K562 (cell line): ENCODE results near the gene ETV3. TPM values are rescaled to one million over a fixed set of nuclear protein-coding genes. Genes with fewer than 3 reads are reported as not detected.

Experiments used
- ATAC-seq: fragments of 200-7000 bp; cut with Tn5 transposase; 3 replicates; pipeline ENCODE4 v1.9.1; 2020; ENCODE audit warnings: moderate library complexity
- BruUV-seq: library from RNA; stranded (reverse); fragments of 400-500 nt; replicated peaks from 2 replicates; lab custom pipeline; 2021; lab: Mats Ljungman, UMichigan
- CTCF ChIA-PET: fragments of 300-600 bp; formaldehyde crosslinking; extraction: SDS; loops from one replicate; lab custom pipeline; 2021; ENCODE audit warnings: low intra/inter-chr PET ratio; lab: Yijun Ruan, JAX
- POLR2A ChIA-PET: fragments of 300-600, 350-650 bp; sonication (Branson Sonifier 250); formaldehyde crosslinking; extraction: SDS; loops from one replicate; lab custom pipeline; 2021; ENCODE audit warnings: antibody characterized with exemption, inconsistent platforms; lab: Yijun Ruan, JAX
- DNase-seq, 4 experiments: peaks; one replicate each; pipeline versions ENCODE4 v3.0.0 to v3.0.0-alpha.2; 2011 to 2018; ENCODE audit warnings: low spot score in 3 of 4, mixed read lengths in 3 of 4; ENCODE audit errors: extremely low read depth in 1 of 4
- FAIRE-seq: peaks from 2 replicates; lab custom pipeline; 2011; peaks lifted over from hg19 to GRCh38; lab: Jason Lieb, UNC
- H2AFZ ChIP-seq: 2 replicates; pipeline ENCODE4 v1.6.0; 2011; ENCODE audit warnings: low read depth, low read length, control low read depth, inconsistent platforms
- H3K27ac ChIP-seq: fragments of 200-600 bp; 3 replicates; pipeline ENCODE4 v1.8.0; 2011; ENCODE audit warnings: low read depth, mild to moderate bottlenecking, control low read depth, inconsistent platforms, low read length, moderate library complexity, mixed read lengths; ENCODE audit errors: extremely low read depth
- H3K27me3 ChIP-seq, 2 experiments: fragments of 300-600 bp in 1 of 2; 2 replicates in 1 of 2; 3 replicates in 1 of 2; pipeline versions ENCODE4 v1.6.0 to v1.8.0; 2011; ENCODE audit warnings: inconsistent platforms in 2 of 2, low read length in 2 of 2, mild to moderate bottlenecking in 1 of 2, mixed read lengths in 1 of 2, moderate library complexity in 1 of 2; ENCODE audit not compliant: control insufficient read depth in 2 of 2, insufficient read depth in 2 of 2
- H3K36me3 ChIP-seq: fragments of 300-600 bp; 3 replicates; pipeline ENCODE4 v1.8.0; 2011; ENCODE audit warnings: mild to moderate bottlenecking, low read length, inconsistent platforms; ENCODE audit not compliant: control insufficient read depth, insufficient read depth
- H3K4me1 ChIP-seq, 2 experiments: fragments of 200-600 bp in 1 of 2; replicated peaks in 1 of 2; 2 replicates in 1 of 2; 3 replicates in 1 of 2; pipeline versions ENCODE4 v1.5.1 to v1.8.0; 2011; ENCODE audit warnings: inconsistent platforms in 2 of 2, low read length in 2 of 2, mild to moderate bottlenecking in 1 of 2, mixed read lengths in 1 of 2, moderate library complexity in 1 of 2; ENCODE audit not compliant: control insufficient read depth in 2 of 2, insufficient read depth in 2 of 2
- H3K4me2 ChIP-seq: 2 replicates; pipeline ENCODE4 v1.6.1; 2011; ENCODE audit warnings: low read length, control low read depth, inconsistent platforms, mixed read lengths; ENCODE audit not compliant: insufficient read depth
- H3K4me3 ChIP-seq: fragments of 200-600 bp; sonication (generic), shearing (Covaris generic); 2 replicates; pipeline ENCODE4 v1.5.1; 2016; ENCODE audit warnings: control low read depth, inconsistent platforms
- H3K79me2 ChIP-seq: fragments of 200-600 bp; 3 replicates; pipeline ENCODE4 v1.8.0; 2011; ENCODE audit warnings: low read length, inconsistent platforms; ENCODE audit not compliant: control insufficient read depth, insufficient read depth
- H3K9ac ChIP-seq, 2 experiments: 2 replicates each; pipeline versions ENCODE4 v1.6.0 to v1.6.1; 2011; ENCODE audit warnings: low read depth in 2 of 2, low read length in 2 of 2, control low read depth in 1 of 2, inconsistent platforms in 1 of 2, mild to moderate bottlenecking in 1 of 2, mixed read lengths in 1 of 2; ENCODE audit not compliant: insufficient read depth in 1 of 2
- H3K9me1 ChIP-seq: one replicate; pipeline ENCODE4 v1.6.0; 2011; ENCODE audit warnings: inconsistent platforms, mild to moderate bottlenecking, low read length, moderate library complexity; ENCODE audit not compliant: control insufficient read depth, insufficient read depth
- H3K9me3 ChIP-seq: replicated peaks from 2 replicates; pipeline ENCODE4 v1.5.1; 2011; ENCODE audit warnings: low read depth, low read length, inconsistent platforms; ENCODE audit not compliant: control insufficient read depth, insufficient read depth
- H4K20me1 ChIP-seq: replicated peaks from 2 replicates; pipeline ENCODE4 v1.6.1; 2011; ENCODE audit warnings: low read length, inconsistent platforms, mixed read lengths; ENCODE audit not compliant: control insufficient read depth, insufficient read depth
- CBX1 ChIP-seq: sonication (generic); IDR thresholded peaks from 2 replicates; pipeline ENCODE4 v1.6.1; 2016; ENCODE audit warnings: antibody characterized with exemption, low read depth, mild to moderate bottlenecking
- CBX2 ChIP-seq: fragments of 200-600 bp; sonication (generic); IDR thresholded peaks from one replicate; pipeline ENCODE4 v1.6.1; 2012; ENCODE audit warnings: mild to moderate bottlenecking, low read length, inconsistent platforms; ENCODE audit not compliant: insufficient read depth, poor library complexity, severe bottlenecking
- COPS2 ChIP-seq: fragments of 450-650 bp; conservative IDR thresholded peaks from 2 replicates; pipeline ENCODE4 v1.6.1; 2016; ENCODE audit warnings: mild to moderate bottlenecking, moderate library complexity
- EHMT2 ChIP-seq: fragments of 450-650 bp; IDR thresholded peaks from 2 replicates; pipeline ENCODE4 v1.6.1; 2018; ENCODE audit warnings: antibody characterized with exemption
- MAFK ChIP-seq: IDR thresholded peaks from 2 replicates; pipeline ENCODE4 v1.6.1; 2011; ENCODE audit warnings: low read length, improper control_type of control experiment
- MBD1 ChIP-seq: fragments of 250-450 bp; sonication (Bioruptor Pico); IDR thresholded peaks from 2 replicates; pipeline ENCODE4 v1.8.0; 2022; ENCODE audit warnings: inconsistent platforms
- NFIX ChIP-seq: fragments of 250-450 bp; sonication (Bioruptor Pico); IDR thresholded peaks from 2 replicates; pipeline ENCODE4 v1.4.0; 2020; ENCODE audit warnings: low read depth, mild to moderate bottlenecking, moderate library complexity
- PKNOX1 ChIP-seq: fragments of 450-650 bp; IDR thresholded peaks from 2 replicates; pipeline ENCODE4 v1.6.1; 2016
- PTRF ChIP-seq: fragments of 450-650 bp; IDR thresholded peaks from 2 replicates; pipeline ENCODE4 v1.6.1; 2016; ENCODE audit warnings: mild to moderate bottlenecking, missing genetic modification characterization, missing compliant biosample characterization
- TCF7 ChIP-seq: sonication (generic); IDR thresholded peaks from 2 replicates; pipeline ENCODE4 v1.6.1; 2016; ENCODE audit warnings: antibody characterized with exemption, borderline replicate concordance
- TFAM ChIP-seq: fragments of 250-450 bp; sonication (Bioruptor Pico); conservative IDR thresholded peaks from 2 replicates; pipeline ENCODE4 v1.5.0; 2021; ENCODE audit warnings: mild to moderate bottlenecking, moderate library complexity
- ZBTB12 ChIP-seq: fragments of 250-450 bp; sonication (Bioruptor Pico); IDR thresholded peaks from 2 replicates; pipeline ENCODE4 v1.4.0; 2020
- ZBTB43 ChIP-seq: sonication (generic); formaldehyde crosslinking; IDR thresholded peaks from 2 replicates; pipeline ENCODE4 v1.8.0; 2023; ENCODE audit warnings: mild to moderate bottlenecking, missing genetic modification reagents
- ZNF695 ChIP-seq: fragments of 450-650 bp; formaldehyde crosslinking; IDR thresholded peaks from 2 replicates; pipeline ENCODE4 v1.4.0; 2020; ENCODE audit warnings: mild to moderate bottlenecking, moderate library complexity
- ZNF780A ChIP-seq: fragments of 250-450 bp; sonication (Bioruptor Pico); IDR thresholded peaks from 2 replicates; pipeline ENCODE4 v1.5.0; 2021; ENCODE audit warnings: mild to moderate bottlenecking
- ZZZ3 ChIP-seq: fragments of 450-650 bp; IDR thresholded peaks from 2 replicates; pipeline ENCODE4 v1.6.1; 2016; ENCODE audit warnings: antibody characterized with exemption, mild to moderate bottlenecking, moderate library complexity
- WGBS: fragments of 100-300 bp; shearing (Covaris generic); methylation state at CpG from one replicate; pipeline ENCODE4 v1.1.6; 2016; ENCODE audit warnings: low coverage, mixed read lengths; ENCODE audit not compliant: insufficient coverage; ENCODE audit errors: missing lambda C conversion rate; 5-methylcytosine and 5-hydroxymethylcytosine counted together
- in situ Hi-C: fragments of 300-500 bp; cut with MboI; formaldehyde crosslinking; loops from 4 replicates; pipeline ENCODE4 v1.15.0; 2018; ENCODE audit warnings: inconsistent platforms, mixed read lengths
- intact Hi-C: fragments of 100-400 bp; cut with micrococcal nuclease; formaldehyde crosslinking; loops from 2 replicates; pipeline ENCODE4 v1.14.2; 2022
- polyA plus RNA-seq, 8 experiments: library from polyadenylated mRNA; depleted of rRNA in 4 of 8; stranded (reverse) in 5 of 8; unstranded in 3 of 8; fragments of >200 nt; fragmentation: Nextera tagmentation in 2 of 8; fragmentation: Illumina TruSeq in 1 of 8; extraction: Ambion mirVana in 2 of 8; extraction: Trizol in 1 of 8; gene quantifications; 2 replicates each; pipeline versions ENCODE4 v1.2.1 to v1.2.3, GENCODE V29; 2011 to 2014; ENCODE audit warnings: inconsistent platforms in 1 of 8, missing spikeins in 1 of 8
- total RNA-seq, 7 experiments: library from RNA; depleted of rRNA in 6 of 7; stranded (reverse); fragments of >200 nt in 6 of 7; fragmentation: Illumina TruSeq in 2 of 7; extraction: Trizol in 2 of 7; gene quantifications; 2 replicates each; pipeline versions ENCODE4 v1.2.1 to v1.2.3, GENCODE V29; 2011 to 2021; ENCODE audit warnings: low replicate concordance in 1 of 7

The ETV3 gene
- total and polyA plus RNA-seq, 9 of the 15 experiments (the other 6 are each of a cell fraction or from before 2014, with no cell fraction given) = 3.1 to 16.0 (median 9.0) TPM

GRCh38 chr1:157142201-157142600, 4.0 kb upstream of the ETV3 start:
- TF ChIP-seq ZBTB43 (CRISPR knock-in tag) (no peak), PTRF (tag) (no peak), ZZZ3 (no peak), ZNF695 (CRISPR knock-in tag) (no peak), MAFK (no peak), CBX2 (no peak), ZNF780A (no peak), EHMT2 (no peak), COPS2 (no peak), ZBTB12 (CRISPR knock-in tag) (no peak), NFIX (CRISPR knock-in tag) (no peak), PKNOX1 (no peak), TCF7 (no peak), CBX1 (no peak), TFAM (CRISPR knock-in tag) (no peak), MBD1 (CRISPR knock-in tag) (no peak)
- H2AFZ ChIP-seq = no peak overlapping the region
- BruUV-seq = no TSS peak
- intact Hi-C loops (no loop called here), in situ Hi-C loops (no loop called here)
- peaks cover 17 to 20% of the 10 kb centered on the region in 2 experiments for H3K4me1 ChIP-seq
- H3K9me3 ChIP-seq = no peaks in the 10 kb centered on the region
- DNase-seq = no peak
- H3K9ac ChIP-seq = no peak overlapping the region
- no peak for FAIRE-seq
- H3K4me3 ChIP-seq = no peak overlapping the region
- ChIA-PET CTCF (no interaction called here), POLR2A (interaction anchor here (0.8 to 1.5 kb wide), 4 partner anchors 10 to 522 kb away, joined by 3 to 4 read pairs (median 3); no protein-coding TSS in a partner anchor)
- H3K27ac ChIP-seq = no peak overlapping the region
- H3K27me3 ChIP-seq = no peaks in the 10 kb centered on the region
- H4K20me1 ChIP-seq = 0 out of 2 replicates have a peak, but pooled peaks cover 6% of the 10 kb centered on the region
- H3K4me2 ChIP-seq = no peak overlapping the region
- H3K9me1 ChIP-seq = no peaks in the 10 kb centered on the region
- peaks cover 10% of the 10 kb centered on the region for H3K79me2 ChIP-seq
- no peaks in the 10 kb centered on the region for H3K36me3 ChIP-seq
- 42% methylated on average over 2 of the region's 2 CpGs for WGBS
- ATAC-seq = no peak
